Neural progenitor cell (in vitro differentiated cells): ENCODE data around the gene MED31.

Source experiments
- EZH2 ChIP-seq: fragments of 200-600 bp; sonication (generic); IDR thresholded peaks from 2 replicates; pipeline ENCODE4 v1.6.1; 2017; ENCODE audit warnings: antibody characterized with exemption, mild to moderate bottlenecking, moderate library complexity
- EZH2phosphoT487 ChIP-seq: fragments of 200-600 bp; sonication (generic); IDR thresholded peaks from 2 replicates; pipeline ENCODE4 v1.6.1; 2017; ENCODE audit warnings: antibody characterized with exemption
- TF ChIP-seq, protein P1 (sequence below): fragments of 200-600 bp; sonication (generic); IDR thresholded peaks from 2 replicates; pipeline ENCODE4 v1.5.1; 2017; ENCODE audit warnings: antibody characterized with exemption, mild to moderate bottlenecking

DNA sequence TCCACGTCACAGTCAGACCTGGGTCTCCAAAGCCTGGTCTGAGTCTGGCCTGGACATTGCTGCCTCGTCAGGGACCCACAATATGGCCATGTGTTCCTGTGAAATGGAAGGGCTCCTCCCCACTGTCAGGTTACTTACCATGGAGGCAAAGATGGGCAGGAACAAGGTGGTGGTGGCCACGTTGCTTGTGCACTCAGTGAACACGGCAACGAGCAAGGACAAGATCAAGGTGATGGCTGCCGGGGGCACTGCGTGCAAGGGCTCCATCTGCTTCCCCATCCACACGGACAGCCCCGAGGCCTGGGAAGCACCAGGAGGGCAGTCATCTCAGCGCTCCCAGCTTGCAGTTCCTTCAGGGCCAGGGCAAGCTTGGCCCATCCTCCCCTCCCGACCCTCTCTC, 39.2 kb upstream of the MED31 start:
- TF ChIP-seq, protein P1, sequence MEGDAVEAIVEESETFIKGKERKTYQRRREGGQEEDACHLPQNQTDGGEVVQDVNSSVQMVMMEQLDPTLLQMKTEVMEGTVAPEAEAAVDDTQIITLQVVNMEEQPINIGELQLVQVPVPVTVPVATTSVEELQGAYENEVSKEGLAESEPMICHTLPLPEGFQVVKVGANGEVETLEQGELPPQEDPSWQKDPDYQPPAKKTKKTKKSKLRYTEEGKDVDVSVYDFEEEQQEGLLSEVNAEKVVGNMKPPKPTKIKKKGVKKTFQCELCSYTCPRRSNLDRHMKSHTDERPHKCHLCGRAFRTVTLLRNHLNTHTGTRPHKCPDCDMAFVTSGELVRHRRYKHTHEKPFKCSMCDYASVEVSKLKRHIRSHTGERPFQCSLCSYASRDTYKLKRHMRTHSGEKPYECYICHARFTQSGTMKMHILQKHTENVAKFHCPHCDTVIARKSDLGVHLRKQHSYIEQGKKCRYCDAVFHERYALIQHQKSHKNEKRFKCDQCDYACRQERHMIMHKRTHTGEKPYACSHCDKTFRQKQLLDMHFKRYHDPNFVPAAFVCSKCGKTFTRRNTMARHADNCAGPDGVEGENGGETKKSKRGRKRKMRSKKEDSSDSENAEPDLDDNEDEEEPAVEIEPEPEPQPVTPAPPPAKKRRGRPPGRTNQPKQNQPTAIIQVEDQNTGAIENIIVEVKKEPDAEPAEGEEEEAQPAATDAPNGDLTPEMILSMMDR = no peak
- no peak for TF ChIP-seq EZH2phosphoT487
- TF ChIP-seq EZH2 = no peak
